NB4 (cell line): Measurements from ENCODE around the gene GZMB.

Source experiments
- CTCF ChIP-seq: IDR thresholded peaks from one replicate; pipeline ENCODE4 v1.5.1; 2012; ENCODE audit warnings: low read depth, low read length
- POLR2A ChIP-seq: IDR thresholded peaks from 2 replicates; pipeline ENCODE4 v1.6.1; 2011; ENCODE audit warnings: mild to moderate bottlenecking; ENCODE audit not compliant: insufficient read length; ENCODE audit errors: extremely low read depth

DNA sequence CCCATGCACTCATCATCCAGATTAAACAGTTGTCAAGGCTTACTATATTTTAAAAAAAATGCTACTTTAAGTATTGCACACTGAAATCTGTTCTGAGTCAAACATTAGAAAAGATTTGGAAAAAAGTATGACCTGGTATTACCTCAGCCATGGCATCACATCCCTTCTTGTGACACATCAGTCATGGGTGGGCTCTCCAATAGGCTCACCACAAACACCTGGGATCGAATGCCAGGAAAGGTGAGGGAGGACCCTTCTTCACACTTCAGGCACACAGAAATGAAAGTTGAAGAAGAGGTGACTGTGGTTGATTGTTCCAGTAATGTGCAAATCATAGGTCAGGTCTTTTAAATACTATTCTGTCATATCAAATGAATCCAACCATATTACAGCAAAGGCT lies 36.6 kb upstream of the GZMB start:
- TF ChIP-seq POLR2A (no peak), CTCF (no peak)
